Activated T-cell treated with anti-CD3 and anti-CD28 coated beads for 24 hours (primary cell): ENCODE results near the gene CALHM4.
"Not testable (repeated sequence)": the region's sequence is repeated elsewhere in the genome, so short reads cannot be mapped to it uniquely, and the experiment has no call there.

ENCODE experiments used
- DNase-seq: peaks from one replicate; pipeline ENCODE4 v3.0.0-alpha.2; 2020; ENCODE audit warnings: low read depth

CALHM4 gene

GRCh38 chr6:116577486-116577885 is 23.9 kb downstream of the CALHM4 start:
- DNase-seq = no peak

GRCh38 chr6:116578335-116578734 is 24.8 kb downstream of the CALHM4 start:
- no peak for DNase-seq

GRCh38 chr6:116579143-116579542 is 25.6 kb downstream of the CALHM4 start:
- no peak for DNase-seq

GRCh38 chr6:116580198-116580597 is 26.6 kb downstream of the CALHM4 start:
- no peak for DNase-seq

GRCh38 chr6:116586276-116586675 is 32.7 kb downstream of the CALHM4 start:
- no peak for DNase-seq

- no peak for DNase-seq
Measured at GRCh38 chr6:116586738-116587137, 33.2 kb downstream of the CALHM4 start.

- DNase-seq = no peak
Measured at GRCh38 chr6:116595247-116595646, 41.7 kb downstream of the CALHM4 start.

- DNase-seq = no peak
Measured at GRCh38 chr6:116596815-116597214, 43.3 kb downstream of the CALHM4 start.

GRCh38 chr6:116603916-116604315 is 50.4 kb downstream of the CALHM4 start:
- not testable (repeated sequence) for DNase-seq

GRCh38 chr6:116604868-116605267 is 51.3 kb downstream of the CALHM4 start:
- not testable (repeated sequence) for DNase-seq

- no peak for DNase-seq
Measured at GRCh38 chr6:116605935-116606334, 52.4 kb downstream of the CALHM4 start.
